ENCODE results near the gene FERD3L. TPM values are rescaled to one million over a fixed set of nuclear protein-coding genes. Genes with fewer than 3 reads are reported as not detected.

Gene FERD3L
- total RNA-seq, 1 donor from 2014 or later = 0.96 TPM

- H3K4me3 Mint-ChIP-seq (ENCODE audit: unreplicated experiment) = no peak overlapping the region
- peaks cover 15% of the 10 kb centered on the region for H3K27me3 Mint-ChIP-seq (ENCODE audit: unreplicated experiment)
- no peaks in the 10 kb centered on the region for H3K36me3 Mint-ChIP-seq (ENCODE audit: unreplicated experiment)
- H3K4me1 Mint-ChIP-seq (ENCODE audit: low read depth, unreplicated experiment) = peaks cover 6% of the 10 kb centered on the region
- no peak overlapping the region for H3K27ac Mint-ChIP-seq (ENCODE audit: unreplicated experiment)
- DNase-seq = no peak
- peaks cover 5% of the 10 kb centered on the region for H3K9me3 Mint-ChIP-seq (ENCODE audit: unreplicated experiment)
- no peak for TF ChIP-seq CTCF (IDR thresholded peaks at IDR 0.05; ENCODE audit: partially characterized antibody, unreplicated experiment)
These were observed 5.4 kb downstream of the FERD3L start for GRCh38 chr7:19139706-19140327.

- no peak for TF ChIP-seq CTCF (IDR thresholded peaks at IDR 0.05; ENCODE audit: partially characterized antibody, unreplicated experiment)
- Mint-ChIP-seq H3K36me3 (ENCODE audit: unreplicated experiment) (no peaks in the 10 kb centered on the region), H3K9me3 (ENCODE audit: unreplicated experiment) (no peaks in the 10 kb centered on the region), H3K27ac (ENCODE audit: unreplicated experiment) (no peak overlapping the region), H3K4me3 (ENCODE audit: unreplicated experiment) (no peak overlapping the region), H3K4me1 (ENCODE audit: low read depth, unreplicated experiment) (no peaks in the 10 kb centered on the region), H3K27me3 (ENCODE audit: unreplicated experiment) (peaks cover 2% of the 10 kb centered on the region)
- DNase-seq = no peak
These were observed 11.3 kb downstream of the FERD3L start for GRCh38 chr7:19133886-19134285.

- Mint-ChIP-seq H3K9me3 (ENCODE audit: unreplicated experiment) (no peaks in the 10 kb centered on the region), H3K36me3 (ENCODE audit: unreplicated experiment) (no peaks in the 10 kb centered on the region), H3K27me3 (ENCODE audit: unreplicated experiment) (no peaks in the 10 kb centered on the region), H3K27ac (ENCODE audit: unreplicated experiment) (no peak overlapping the region), H3K4me3 (ENCODE audit: unreplicated experiment) (no peak overlapping the region), H3K4me1 (ENCODE audit: low read depth, unreplicated experiment) (no peaks in the 10 kb centered on the region)
- no peak for TF ChIP-seq CTCF (IDR thresholded peaks at IDR 0.05; ENCODE audit: partially characterized antibody, unreplicated experiment)
- no peak for DNase-seq
These were observed 11.8 kb downstream of the FERD3L start for GRCh38 chr7:19133390-19133789.

GRCh38 chr7:19128856-19129255 lies 16.4 kb downstream of the FERD3L start:
- TF ChIP-seq CTCF (IDR thresholded peaks at IDR 0.05; ENCODE audit: partially characterized antibody, unreplicated experiment) = no peak
- Mint-ChIP-seq H3K4me3 (ENCODE audit: unreplicated experiment) (no peak overlapping the region), H3K27me3 (ENCODE audit: unreplicated experiment) (peaks cover 2% of the 10 kb centered on the region), H3K36me3 (ENCODE audit: unreplicated experiment) (no peaks in the 10 kb centered on the region), H3K27ac (ENCODE audit: unreplicated experiment) (no peak overlapping the region), H3K4me1 (ENCODE audit: low read depth, unreplicated experiment) (no peaks in the 10 kb centered on the region), H3K9me3 (ENCODE audit: unreplicated experiment) (no peaks in the 10 kb centered on the region)
- DNase-seq = no peak

- Mint-ChIP-seq H3K4me1 (ENCODE audit: low read depth, unreplicated experiment) (no peaks in the 10 kb centered on the region), H3K27ac (ENCODE audit: unreplicated experiment) (no peak overlapping the region), H3K9me3 (ENCODE audit: unreplicated experiment) (no peaks in the 10 kb centered on the region), H3K4me3 (ENCODE audit: unreplicated experiment) (no peak overlapping the region), H3K27me3 (ENCODE audit: unreplicated experiment) (peaks cover 19% of the 10 kb centered on the region), H3K36me3 (ENCODE audit: unreplicated experiment) (no peaks in the 10 kb centered on the region)
- DNase-seq = no peak
- TF ChIP-seq CTCF (IDR thresholded peaks at IDR 0.05; ENCODE audit: partially characterized antibody, unreplicated experiment) = peak; percentile 70
These were observed 23.1 kb downstream of the FERD3L start for GRCh38 chr7:19121977-19122588.

All from glutamatergic neuron (in vitro differentiated cells).